Activated CD4-positive, alpha-beta T cell treated with anti-CD3 and anti-CD28 coated beads, Interleukin-2, amount 50 U/mL, for 1 hour (primary cell): Measurements from ENCODE around the gene COL23A1.

Source experiments
- DNase-seq: peaks from one replicate; pipeline ENCODE4 v3.0.0-alpha.2; 2020

COL23A1 gene

DNA sequence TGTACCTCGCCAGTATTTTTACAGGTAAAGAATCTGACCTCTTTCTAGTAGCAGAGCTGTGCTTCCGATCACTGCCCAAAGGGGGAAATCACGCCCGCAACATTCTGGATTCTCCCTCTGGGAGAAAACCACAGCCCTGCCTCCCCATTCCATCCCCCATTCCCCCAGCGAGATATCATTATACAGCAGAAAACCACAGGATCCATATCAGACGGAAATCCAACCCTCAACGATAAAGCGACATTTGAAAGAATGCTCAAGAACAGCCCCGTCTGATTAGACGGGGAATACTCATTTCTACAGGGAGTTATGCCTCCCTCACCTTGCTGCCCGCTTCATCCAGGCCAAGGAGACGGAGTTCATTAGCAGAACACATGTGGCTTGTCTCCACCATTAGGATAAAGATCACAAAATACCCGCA, 172.8 kb downstream of the COL23A1 start:
- DNase-seq: no peak

DNA sequence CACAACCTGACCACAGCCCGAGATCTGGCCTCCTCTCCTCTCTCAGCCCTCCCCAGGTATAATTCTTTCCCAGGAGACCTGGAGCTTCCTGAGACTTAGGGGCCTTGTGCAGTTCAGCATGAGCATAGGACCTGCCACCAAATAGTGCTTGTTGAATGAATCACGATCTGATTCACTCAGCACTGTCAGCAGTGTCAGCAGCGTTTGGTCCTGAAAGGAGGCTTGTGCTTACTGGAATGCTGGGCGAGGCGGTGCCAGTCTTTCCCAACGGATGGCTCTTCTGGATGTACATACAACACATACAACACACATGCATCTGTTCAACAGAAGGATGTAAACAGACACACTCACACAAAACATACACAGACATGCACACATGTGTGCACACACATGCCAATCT, 173.3 kb downstream of the COL23A1 start:
- DNase-seq: no peak

DNA sequence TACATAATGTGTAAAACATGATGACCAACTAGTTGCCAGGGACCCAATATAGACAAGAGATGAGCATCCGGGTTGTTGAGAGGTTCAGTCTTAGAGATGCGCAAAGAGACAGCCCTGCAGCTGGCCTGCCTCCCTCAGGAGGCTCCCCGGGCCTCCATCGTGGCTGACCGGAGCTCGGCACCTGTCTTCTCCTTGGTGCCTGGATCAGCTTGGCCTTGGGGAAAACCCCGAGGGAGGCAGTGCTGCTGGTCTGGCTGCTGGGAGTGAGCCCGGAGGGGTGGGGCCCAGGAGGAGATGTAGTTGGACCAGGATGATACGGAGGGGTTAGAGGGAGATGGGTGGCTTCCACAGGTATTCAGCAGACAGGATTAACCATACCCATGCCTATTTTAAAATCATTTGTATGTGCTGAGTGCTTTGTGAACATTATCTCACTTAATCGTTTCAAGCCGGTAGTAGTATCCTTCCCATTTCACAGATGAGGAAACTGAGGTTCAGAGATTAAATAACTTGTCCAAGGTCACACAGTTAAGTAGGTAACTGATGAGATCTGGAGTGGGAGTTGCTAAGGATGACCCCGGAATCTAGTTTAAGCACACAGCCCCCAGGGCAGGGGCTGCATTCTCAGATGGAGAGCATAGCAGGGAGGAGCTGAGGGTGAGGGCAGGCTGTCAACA, 173.8 kb downstream of the COL23A1 start:
- DNase-seq: no peak

DNA sequence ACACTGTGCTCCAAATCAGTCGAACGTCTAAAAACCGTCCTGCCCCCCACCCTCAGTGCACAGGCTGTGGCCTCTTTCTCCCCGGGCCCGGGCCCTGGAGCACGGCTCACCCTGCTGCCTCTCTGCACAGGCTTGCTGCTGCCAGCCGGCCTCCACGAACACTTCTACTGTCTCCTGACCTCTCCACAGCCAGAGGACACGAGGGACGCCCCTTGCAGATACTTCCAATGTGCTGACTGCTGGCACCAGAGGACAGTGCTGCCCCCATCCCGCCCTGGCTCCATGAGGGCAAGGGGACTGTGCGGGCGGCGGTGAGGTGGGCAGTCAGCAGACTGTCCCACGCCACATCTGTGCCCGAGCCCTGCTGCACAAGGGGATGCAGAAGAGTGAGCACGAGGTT, 174.8 kb downstream of the COL23A1 start:
- DNase-seq: no peak

DNA sequence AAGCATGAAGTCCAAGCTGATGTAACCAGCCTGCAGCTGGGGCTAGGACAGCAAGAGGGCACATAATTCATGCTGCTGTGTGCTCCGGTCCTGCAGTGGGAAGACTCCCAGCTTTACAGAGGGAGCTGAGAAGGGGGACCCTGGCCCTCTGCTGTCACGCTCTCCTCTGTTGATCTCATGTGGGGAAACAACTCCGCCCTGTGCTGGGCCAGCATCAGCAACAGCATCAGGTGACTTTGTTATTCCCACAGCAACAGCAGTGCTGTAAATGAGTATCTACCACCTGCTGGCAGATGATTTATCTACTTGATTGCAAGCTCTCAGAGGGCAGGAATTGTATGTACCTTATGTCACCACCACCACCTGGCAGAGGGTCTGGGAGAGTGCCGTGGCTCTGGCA, 176.2 kb downstream of the COL23A1 start:
- DNase-seq: no peak

DNA sequence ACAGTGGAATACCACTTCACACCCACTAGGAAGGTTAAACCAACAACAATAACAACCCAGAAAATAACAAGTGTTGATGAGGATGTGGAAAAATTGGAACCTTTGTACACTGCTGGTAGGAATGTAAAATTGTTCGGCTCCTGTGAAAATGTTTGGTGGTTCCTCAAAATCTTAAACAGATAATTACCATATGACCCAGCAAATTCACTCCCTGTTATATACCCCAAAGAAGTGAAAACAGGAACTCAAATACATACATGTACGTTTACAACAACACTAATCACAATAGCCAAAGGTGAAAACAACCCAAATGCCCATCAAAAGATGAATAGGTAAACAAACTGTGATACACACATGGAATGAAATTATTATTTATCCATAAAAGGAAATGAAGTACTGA, 179.1 kb downstream of the COL23A1 start:
- no peak for DNase-seq

DNA sequence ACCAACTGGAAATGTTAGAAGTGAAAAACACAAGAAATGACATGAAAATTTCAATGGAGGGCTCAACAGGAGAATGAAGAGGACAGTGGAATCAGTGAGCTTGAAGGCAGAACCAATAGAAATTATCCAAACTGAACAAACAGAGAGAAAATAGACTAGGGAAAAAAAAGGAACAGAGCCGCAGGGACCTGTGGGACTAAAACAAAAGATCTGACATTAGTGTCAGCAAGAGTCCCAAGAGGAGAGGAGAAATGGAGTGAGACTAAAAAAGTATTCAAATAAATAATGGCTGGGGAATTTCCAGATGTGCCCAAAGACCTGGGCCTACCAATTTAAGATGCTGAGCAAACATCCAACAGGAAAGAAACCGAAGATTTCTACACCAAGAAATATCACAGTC, 182.5 kb downstream of the COL23A1 start:
- DNase-seq: no peak

DNA sequence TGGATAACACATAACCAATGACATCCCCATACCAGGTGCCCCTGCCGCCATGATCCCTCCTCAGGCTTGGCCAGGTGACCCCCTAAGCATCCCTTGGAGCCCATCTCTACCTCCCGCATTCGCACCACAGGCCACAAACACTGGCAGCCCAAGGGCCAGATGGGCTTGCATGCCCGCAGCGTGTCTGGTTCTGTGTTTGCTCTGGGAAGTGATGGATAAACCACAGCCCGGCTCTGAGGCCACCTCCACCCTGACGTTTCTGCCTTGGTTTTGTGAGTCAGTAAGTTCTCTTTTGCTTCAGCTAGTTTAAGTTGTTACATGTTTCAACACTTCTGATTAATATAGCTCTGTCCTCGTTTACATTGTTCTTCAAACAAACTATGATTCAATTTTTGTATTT, 185.2 kb downstream of the COL23A1 start:
- no peak for DNase-seq

DNA sequence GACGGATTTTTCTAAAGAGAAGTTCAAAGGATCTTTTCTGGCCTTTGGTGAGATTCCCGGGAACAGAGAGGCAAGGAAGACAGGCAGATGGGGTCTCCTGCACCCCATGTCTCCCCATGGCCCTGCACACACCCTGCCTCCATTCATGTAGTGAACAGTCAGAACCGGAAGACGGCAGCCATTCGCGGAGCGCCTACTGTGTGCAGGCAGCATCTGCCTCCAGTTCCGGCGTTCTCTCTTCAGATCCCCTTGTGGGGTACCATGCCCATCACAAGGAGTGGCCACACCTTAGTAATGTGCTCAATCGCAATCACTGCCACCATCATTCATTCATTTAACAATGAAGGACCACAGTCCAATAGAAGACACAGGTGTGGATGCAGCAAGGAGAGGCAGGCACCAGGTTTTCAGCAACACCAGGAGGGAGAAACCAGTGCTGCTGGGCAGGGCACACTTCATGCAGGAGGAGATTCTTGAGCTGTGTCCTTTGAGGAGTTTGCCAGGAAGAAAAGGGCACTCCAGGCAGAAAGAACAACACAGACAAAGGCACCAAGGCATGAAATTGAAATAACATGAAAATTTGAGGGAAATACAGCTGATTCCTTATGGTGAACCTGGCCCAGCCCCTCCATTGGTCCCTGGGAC, 186.1 kb downstream of the COL23A1 start:
- DNase-seq: no peak

DNA sequence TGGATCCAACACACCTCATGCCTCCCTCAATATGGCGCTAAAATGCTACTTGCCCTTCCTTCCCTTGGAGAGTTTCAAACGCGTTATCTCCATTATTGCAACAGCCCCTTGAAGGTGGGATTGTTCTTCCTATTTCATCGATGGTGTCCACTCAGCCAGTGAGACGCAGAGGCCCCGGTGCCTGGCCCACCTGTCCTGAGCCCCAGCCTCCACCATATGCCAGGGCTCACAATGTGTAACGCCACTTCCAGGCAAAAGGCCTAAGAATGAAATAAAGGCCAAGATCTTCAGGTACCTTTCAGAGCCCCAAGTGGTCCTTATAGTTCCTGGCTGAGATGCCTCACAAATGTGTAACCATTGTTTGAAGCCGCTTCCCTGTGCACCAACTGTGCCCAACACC, 186.8 kb downstream of the COL23A1 start:
- DNase-seq: no peak

DNA sequence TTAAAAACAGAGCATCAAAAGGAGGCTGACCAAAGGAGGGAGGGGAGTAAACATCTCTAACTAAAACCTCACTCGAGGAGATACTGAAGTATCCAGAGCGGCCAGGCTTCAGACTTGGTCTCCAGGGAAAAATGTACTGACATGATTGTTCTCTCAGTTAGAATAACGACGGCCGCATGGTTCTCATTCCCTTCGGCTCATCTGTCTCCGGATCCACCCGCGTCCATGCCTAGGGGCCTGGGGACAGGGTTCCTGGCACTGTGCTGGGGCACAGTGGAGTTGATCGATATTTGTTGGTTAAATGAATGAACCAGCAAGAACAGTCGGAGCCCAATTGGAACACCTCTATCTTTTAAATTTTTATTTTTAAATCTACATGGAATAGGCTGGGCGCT, 190.5 kb downstream of the COL23A1 start:
- DNase-seq: no peak

DNA sequence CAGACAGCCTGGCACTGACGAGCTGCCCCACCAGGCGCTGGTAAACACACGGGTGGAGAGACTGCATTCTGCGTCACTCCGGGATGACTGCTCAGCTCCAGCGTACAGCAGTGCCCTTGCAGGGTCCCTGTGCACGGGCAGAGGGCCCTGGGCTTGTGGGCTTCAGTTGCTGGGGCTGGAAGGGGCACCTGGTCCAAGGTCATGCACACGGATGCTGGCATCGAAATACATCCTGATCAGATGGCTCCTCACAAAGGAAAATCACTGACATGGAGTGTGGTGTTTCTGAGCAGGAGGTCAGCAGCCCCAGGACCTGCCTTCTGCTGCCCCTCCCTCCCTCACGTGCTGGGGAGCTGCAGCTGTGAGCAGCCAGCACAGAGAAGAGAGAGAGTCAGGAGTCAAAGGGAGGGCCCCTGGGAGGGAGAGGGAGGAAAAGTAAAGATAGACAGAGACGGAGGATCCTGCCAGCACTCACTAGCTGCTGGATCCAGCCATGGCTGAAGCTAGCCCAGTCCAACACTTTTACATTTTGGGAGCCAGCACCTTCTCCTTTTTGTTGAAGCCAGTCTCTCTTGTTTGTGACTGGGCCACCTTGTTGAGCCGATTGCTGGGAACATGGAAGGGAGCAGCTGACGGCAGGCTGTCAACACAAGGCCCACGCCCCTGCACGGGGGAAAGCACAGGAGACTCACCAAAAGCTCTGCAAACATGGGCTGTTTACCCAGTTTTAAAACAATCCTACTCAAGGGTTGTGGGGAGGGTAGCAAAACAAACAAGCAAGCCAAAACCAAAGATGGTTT, 191.1 kb downstream of the COL23A1 start:
- no peak for DNase-seq

DNA sequence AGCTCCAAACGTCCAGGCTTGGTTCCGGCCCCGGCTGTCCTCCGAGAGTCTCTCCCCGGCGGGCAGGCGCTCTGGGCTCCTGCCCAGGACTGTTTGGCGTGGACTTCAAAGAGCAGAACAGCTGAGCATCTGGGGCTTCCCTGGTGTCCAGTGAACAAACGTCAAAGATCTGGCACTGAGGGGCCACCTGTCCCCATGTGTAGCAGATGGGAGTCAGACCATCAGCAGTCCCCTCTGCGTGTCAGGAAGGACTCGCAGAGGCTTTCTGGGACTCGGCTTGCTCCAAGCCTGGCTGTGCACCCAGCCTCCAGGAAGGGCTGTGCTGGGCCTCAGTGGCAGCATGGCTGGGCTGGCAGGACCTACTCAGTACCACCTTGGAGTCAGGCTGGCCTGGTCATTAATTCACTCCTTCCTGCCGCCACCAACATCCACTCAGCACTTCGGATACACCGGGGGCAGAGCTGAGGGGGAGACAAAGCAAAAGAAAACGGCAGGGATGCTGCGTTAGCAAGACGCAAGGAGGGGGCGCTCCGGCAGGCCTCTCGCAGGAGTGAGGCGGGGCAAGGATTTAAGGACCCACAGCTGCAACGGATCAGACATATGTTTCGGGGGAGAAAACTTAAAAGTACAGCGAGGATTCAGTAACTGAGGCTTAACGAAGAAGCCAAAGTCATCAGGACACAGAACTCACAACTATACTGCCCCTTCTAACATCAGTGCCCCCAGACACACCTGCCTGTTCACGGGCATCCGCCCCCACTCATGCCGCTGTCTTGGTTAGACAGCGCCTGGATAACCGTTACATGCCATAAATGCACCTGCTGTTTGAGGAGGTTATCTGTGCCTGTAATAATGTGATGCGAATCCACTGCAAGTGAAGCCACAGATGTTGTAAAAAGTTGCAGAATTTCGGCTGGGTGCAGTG, 193.1 kb downstream of the COL23A1 start:
- no peak for DNase-seq

DNA sequence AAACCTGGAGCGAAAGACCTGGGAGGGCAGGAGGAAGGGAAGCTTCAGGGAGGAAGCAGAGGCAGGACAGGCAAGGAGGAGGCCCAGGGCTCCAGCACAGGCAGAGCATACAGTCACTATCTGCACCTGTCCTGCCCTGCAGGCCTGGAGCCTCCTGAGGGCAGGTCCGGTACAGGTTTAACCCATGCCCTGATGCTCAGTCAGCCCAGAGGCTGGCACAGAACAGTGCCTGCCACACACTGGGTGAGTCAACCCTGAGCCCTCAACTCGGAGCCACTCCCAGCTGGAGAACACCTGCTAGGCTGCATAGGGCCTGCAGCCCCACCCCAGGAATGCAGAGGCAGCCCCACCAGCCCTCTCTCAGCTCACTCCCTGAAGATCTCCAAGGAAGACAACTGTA, 196.1 kb downstream of the COL23A1 start:
- DNase-seq: no peak

DNA sequence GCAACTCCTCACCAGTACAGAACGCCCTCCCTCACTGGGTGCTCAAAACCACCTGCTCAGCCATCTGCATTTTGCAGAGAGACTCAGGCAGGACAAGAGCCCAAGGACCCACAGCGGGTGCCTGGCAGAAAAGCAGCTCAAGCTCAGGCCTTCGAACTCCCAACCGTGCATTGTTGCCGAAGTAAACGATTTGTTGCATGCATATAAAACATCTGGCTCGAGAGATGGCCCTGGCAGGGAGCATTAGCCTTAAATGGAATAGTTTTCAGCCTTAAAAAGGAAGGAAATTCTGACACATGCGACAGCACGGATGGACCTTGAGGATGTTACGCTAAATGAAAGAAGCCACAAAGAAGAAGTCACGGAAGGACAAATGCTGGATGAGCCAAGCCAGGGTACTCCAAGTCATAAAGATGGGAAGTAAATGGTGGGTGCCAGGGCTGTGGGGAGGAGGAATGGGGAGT, 197.2 kb downstream of the COL23A1 start:
- DNase-seq: no peak

DNA sequence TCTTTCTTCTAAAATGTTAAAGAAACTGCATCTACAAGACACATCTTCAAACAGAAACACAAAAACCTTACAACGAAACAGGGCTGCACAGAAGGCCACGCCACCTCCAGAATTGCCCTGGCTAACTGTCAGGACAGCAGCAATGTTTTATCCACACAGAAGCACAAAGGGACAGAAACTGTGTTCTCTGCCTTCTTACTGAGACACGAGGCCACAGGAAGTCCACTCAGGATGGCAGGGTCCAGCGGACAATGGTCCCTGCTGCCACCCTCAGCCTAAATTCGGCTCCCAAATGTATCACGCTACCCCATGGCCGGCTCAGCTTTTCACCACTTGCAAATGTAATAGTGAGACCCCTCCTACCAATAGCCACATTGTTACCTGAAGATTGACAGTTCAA, 197.8 kb downstream of the COL23A1 start:
- DNase-seq: no peak

DNA sequence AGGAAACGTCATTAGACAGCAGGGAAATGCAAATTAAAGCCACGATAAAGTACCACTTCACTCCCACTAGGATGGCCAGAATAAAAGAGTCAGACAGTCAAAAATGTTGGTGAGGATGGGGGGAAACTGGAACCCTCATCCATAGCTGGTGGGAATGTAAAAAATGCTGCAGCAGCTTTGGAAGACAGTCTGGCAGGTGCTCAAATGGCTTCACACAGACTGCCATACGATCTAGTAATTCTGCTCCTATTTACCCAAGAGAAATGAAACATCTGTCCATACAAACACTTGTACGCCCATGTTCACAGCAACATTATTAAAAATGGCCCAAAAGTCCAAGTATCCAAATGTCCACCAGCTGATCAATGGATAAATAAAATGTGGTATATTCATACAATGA, 198.7 kb downstream of the COL23A1 start:
- DNase-seq: no peak

DNA sequence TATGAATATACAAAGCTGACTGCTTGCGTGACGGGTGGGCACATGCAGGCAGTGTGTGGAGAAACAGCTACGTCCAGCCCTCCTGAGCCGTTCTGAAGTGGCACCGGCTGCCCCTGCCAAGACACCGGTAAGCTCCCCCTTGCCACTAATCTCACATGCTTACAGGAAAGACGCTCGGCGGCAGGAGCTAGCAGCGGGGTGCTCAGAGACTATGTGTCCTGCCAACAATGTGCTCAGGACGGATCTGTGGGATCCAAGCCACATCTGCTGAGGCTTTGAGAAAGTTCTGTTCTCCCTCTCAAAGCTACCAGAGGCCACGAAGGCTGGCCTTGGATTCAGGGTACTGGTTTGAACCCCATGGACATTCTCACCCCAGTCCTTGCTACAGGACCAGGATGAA, 200.4 kb downstream of the COL23A1 start:
- DNase-seq: no peak

DNA sequence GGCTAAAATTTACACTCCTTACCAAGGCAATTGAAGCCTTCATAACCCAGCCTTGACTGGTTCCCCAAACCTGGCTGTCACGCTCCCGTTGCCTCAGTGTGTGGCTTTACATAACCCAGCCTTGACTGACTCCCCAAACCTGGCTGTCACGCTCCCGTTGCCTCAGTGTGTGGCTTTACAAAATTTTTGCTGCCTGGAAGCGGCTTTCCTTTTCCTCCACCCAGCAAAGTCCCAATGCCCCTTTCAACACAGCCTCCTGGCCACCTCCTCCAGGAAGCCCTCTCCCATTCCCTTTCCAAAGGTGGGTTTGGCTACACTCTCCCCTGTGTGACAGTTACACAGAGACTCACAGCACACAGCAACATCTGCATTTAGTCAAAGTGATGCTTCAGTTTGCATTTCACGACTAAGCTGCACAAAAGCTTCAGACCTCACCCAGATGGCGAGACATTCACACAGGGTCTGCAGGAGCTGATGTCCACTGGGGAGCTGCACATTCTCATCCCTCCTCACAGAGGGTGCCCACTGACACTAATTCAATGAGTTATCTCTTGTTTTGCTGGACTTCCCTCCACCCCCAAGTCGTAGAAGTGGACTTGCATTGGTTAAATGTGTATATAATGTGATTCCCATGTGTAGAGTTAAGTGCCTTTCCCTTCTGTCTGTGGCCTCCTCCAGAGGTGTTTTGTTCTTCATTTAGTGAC, 201.0 kb downstream of the COL23A1 start:
- DNase-seq: no peak

DNA sequence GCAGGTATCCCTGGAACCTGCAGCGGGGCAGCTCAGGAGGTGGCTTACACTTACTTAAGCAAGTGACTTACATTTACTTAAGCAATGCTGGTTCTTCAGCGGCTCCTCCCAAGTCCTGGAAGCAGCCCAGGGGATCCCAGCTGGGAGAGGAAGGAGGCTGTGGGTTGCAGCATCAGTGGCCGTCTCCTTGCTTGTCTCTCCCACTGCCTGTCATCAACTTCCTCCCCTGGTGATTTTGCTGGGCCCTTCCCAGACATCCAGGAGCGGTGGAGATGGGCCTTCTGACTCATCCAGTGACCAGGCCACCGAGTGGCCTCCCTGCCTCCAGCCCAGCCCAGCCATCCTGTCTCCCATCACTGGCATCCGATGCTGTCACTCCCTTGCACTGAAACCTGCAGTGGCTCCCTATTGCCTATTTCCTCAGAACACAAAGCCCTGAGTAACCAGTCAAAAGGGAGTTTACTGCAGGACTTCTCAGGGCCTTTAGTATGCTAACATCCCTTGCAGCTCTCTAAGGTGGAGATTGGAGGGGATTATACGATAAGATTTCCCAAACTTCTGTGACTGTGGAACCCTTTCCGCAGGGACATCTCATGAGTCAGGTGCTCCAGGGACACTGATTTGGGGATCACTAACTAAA, 201.7 kb downstream of the COL23A1 start:
- no peak for DNase-seq

DNA sequence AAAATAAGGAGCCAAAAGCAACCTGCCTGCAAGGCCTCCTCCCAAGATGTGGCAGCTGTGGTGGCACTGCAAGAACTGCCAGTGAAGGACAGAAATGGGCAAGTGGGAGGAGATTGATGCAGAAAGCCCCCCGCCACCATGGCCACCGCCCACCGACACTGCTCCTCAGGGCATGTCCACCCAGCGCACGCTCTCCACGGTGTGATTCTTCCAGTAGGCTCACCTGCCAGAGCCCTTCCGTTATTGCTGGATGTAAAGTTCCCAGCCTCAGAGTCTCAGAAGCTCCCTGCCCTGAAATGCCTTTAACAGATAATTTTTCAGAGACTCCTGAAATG, 202.4 kb downstream of the COL23A1 start:
- DNase-seq: no peak
